Measurements from ENCODE around the gene AP4M1. TPM values are rescaled to one million over a fixed set of nuclear protein-coding genes. Genes with fewer than 3 reads are reported as not detected.
A peak's percentile ranks its signal among the peaks of the same experiment; 100 is the strongest.

The AP4M1 gene
- total and polyA plus RNA-seq, 9 of the 15 experiments (the other 6 are each of a cell fraction or from before 2014, with no cell fraction given): 1.3 to 30.9 (median 14.1) TPM

DNA sequence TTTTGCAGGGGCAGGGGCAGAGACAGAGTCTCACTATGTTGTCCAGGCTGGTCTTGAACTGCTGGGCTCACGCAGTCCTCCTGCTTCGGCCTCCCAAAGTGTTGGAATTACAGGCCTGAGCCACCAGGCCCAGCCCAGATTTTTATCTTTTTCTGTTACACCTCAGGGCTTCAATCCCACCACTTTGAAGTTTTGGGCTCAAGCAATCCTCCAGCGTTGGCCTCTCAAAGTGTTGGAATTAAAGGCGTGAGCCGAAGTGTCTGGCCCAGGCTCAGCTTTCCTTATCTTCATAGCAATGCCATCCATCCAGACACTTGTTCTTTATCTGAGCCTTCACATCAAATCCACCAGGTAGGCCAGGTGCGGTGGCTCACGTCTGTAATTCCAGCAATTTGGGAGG lies 13.6 kb downstream of the AP4M1 start:
- peak overlapping the region in 1 of 2 experiments; percentile 24; a peak in 1 of 4 replicates for H3K9ac ChIP-seq (ENCODE audit: insufficient read depth in 1 of 2, low read depth in 2 of 2, low read length in 2 of 2)
- WGBS (ENCODE audit: insufficient coverage, low coverage, missing lambda C conversion rate): 82% methylated on average over 7 of the region's 7 CpGs
- peaks cover 11% of the 10 kb centered on the region for H3K79me2 ChIP-seq (ENCODE audit: control insufficient read depth, insufficient read depth, low read length)
- DNase-seq (ENCODE audit: extremely low read depth in 1 of 4, low spot score in 3 of 4): no peak
- no peak for FAIRE-seq
- H3K4me3 ChIP-seq: no peak overlapping the region
- H3K4me1 ChIP-seq (replicated peaks in 1 of 2; ENCODE audit: control insufficient read depth in 2 of 2, insufficient read depth in 2 of 2, low read length in 2 of 2): peaks cover 3 to 20% of the 10 kb centered on the region in 2 experiments; a peak in 4 of 5 replicates
- H3K4me2 ChIP-seq (ENCODE audit: insufficient read depth, low read length): no peak overlapping the region
- no peak for ATAC-seq
- no peak overlapping the region for H2AFZ ChIP-seq (ENCODE audit: low read depth, low read length)
- 0 out of 2 replicates have a peak, but pooled peaks cover 4% of the 10 kb centered on the region for H4K20me1 ChIP-seq (replicated peaks; ENCODE audit: control insufficient read depth, insufficient read depth, low read length)
- peaks cover 41% of the 10 kb centered on the region; the same call in 2 of the 3 replicates for H3K36me3 ChIP-seq (ENCODE audit: control insufficient read depth, insufficient read depth, low read length)
- H3K27me3 ChIP-seq (ENCODE audit: control insufficient read depth in 2 of 2, insufficient read depth in 2 of 2, low read length in 2 of 2): no peaks in the 10 kb centered on the region
- H3K9me3 ChIP-seq (replicated peaks; ENCODE audit: control insufficient read depth, insufficient read depth, low read depth, low read length): no peaks in the 10 kb centered on the region
- CTCF ChIA-PET (ENCODE audit: low intra/inter-chr PET ratio): no interaction called here
- peaks cover 3% of the 10 kb centered on the region for H3K9me1 ChIP-seq (ENCODE audit: control insufficient read depth, insufficient read depth, low read length)
- TF ChIP-seq ZNF778 (CRISPR knock-in tag; IDR thresholded peaks at IDR 0.05) (no peak), ZNF24 (IDR thresholded peaks at IDR 0.05) (no peak), PML (IDR thresholded peaks at IDR 0.05; ENCODE audit: low read length) (no peak), PTBP1 (IDR thresholded peaks at IDR 0.05; ENCODE audit: low read depth, low read length) (no peak), ETS2 (tag; IDR thresholded peaks at IDR 0.05; ENCODE audit: borderline replicate concordance, poor library complexity, severe bottlenecking) (no peak), PPARD (CRISPR knock-in tag; IDR thresholded peaks at IDR 0.05) (no peak), NR3C1 (CRISPR knock-in tag; IDR thresholded peaks at IDR 0.05) (no peak), ARHGAP35 (IDR thresholded peaks at IDR 0.05; ENCODE audit: partially characterized antibody) (no peak), ZNF561 (CRISPR knock-in tag; conservative IDR thresholded peaks at IDR 0.05) (no peak), ZNF316 (IDR thresholded peaks at IDR 0.05) (no peak), KLF6 (CRISPR knock-in tag; IDR thresholded peaks at IDR 0.05; ENCODE audit: borderline replicate concordance) (no peak)
- TF ChIP-seq, protein P1, sequence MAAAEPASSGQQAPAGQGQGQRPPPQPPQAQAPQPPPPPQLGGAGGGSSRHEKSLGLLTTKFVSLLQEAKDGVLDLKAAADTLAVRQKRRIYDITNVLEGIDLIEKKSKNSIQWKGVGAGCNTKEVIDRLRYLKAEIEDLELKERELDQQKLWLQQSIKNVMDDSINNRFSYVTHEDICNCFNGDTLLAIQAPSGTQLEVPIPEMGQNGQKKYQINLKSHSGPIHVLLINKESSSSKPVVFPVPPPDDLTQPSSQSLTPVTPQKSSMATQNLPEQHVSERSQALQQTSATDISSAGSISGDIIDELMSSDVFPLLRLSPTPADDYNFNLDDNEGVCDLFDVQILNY (CRISPR knock-in tag; IDR thresholded peaks at IDR 0.05): no peak
- TF ChIP-seq, protein P2, sequence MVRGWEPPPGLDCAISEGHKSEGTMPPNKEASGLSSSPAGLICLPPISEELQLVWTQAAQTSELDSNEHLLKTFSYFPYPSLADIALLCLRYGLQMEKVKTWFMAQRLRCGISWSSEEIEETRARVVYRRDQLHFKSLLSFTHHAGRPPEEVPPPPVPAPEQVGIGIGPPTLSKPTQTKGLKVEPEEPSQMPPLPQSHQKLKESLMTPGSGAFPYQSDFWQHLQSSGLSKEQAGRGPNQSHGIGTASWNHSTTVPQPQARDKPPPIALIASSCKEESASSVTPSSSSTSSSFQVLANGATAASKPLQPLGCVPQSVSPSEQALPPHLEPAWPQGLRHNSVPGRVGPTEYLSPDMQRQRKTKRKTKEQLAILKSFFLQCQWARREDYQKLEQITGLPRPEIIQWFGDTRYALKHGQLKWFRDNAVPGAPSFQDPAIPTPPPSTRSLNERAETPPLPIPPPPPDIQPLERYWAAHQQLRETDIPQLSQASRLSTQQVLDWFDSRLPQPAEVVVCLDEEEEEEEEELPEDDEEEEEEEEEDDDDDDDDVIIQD (CRISPR knock-in tag; IDR thresholded peaks at IDR 0.05): no peak
- TF ChIP-seq, protein P3, sequence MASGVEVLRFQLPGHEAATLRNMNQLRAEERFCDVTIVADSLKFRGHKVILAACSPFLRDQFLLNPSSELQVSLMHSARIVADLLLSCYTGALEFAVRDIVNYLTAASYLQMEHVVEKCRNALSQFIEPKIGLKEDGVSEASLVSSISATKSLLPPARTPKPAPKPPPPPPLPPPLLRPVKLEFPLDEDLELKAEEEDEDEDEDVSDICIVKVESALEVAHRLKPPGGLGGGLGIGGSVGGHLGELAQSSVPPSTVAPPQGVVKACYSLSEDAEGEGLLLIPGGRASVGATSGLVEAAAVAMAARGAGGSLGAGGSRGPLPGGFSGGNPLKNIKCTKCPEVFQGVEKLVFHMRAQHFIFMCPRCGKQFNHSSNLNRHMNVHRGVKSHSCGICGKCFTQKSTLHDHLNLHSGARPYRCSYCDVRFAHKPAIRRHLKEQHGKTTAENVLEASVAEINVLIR (CRISPR knock-in tag; IDR thresholded peaks at IDR 0.05): no peak
- TF ChIP-seq, protein P4, sequence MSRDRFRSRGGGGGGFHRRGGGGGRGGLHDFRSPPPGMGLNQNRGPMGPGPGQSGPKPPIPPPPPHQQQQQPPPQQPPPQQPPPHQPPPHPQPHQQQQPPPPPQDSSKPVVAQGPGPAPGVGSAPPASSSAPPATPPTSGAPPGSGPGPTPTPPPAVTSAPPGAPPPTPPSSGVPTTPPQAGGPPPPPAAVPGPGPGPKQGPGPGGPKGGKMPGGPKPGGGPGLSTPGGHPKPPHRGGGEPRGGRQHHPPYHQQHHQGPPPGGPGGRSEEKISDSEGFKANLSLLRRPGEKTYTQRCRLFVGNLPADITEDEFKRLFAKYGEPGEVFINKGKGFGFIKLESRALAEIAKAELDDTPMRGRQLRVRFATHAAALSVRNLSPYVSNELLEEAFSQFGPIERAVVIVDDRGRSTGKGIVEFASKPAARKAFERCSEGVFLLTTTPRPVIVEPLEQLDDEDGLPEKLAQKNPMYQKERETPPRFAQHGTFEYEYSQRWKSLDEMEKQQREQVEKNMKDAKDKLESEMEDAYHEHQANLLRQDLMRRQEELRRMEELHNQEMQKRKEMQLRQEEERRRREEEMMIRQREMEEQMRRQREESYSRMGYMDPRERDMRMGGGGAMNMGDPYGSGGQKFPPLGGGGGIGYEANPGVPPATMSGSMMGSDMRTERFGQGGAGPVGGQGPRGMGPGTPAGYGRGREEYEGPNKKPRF (IDR thresholded peaks at IDR 0.05; ENCODE audit: low read depth, low read length): no peak
- POLR2A ChIA-PET: interaction anchor here (0.9 to 5.9 kb wide), 3 partner anchors 10 to 13 kb away, joined by 3 to 47 read pairs (median 5); partner anchors contain the start of genes AP4M1, MBLAC1 and MCM7
- in situ Hi-C loops (cut with MboI) (loop anchor here (10.0 kb wide), 1 partner anchor 1720 kb away; no protein-coding TSS in a partner anchor), intact Hi-C loops (cut with micrococcal nuclease) (no loop called here)
- no peak overlapping the region for H3K27ac ChIP-seq (ENCODE audit: extremely low read depth, low read depth, low read length)
- no TSS peak for BruUV-seq (replicated peaks)

Measured in K562 (cell line).